Measurements from ENCODE around the gene PRR7.

The PRR7 gene

GRCh38 chr5:177475563-177476427, 29.2 kb downstream of the PRR7 start (continued):
- TF ChIP-seq BCL11B (tag by site-specific recombination; IDR thresholded peaks at IDR 0.05; ENCODE audit: low read depth), result peak; percentile 19; the same call in 1 of the 2 replicates
- no peak for TF ChIP-seq KLF9 (tag by site-specific recombination; IDR thresholded peaks at IDR 0.05; ENCODE audit: low read depth)
- peak; percentile 92 for TF ChIP-seq ZFHX2 (tag by site-specific recombination; conservative IDR thresholded peaks at IDR 0.05)
- TF ChIP-seq EGR2 (tag by site-specific recombination; IDR thresholded peaks at IDR 0.05; ENCODE audit: low read depth), result peak; percentile 91
- no peak for TF ChIP-seq ZNF664 (tag by site-specific recombination; IDR thresholded peaks at IDR 0.05)
- TF ChIP-seq PRDM2 (tag by site-specific recombination; IDR thresholded peaks at IDR 0.05; ENCODE audit: borderline replicate concordance), result no peak

GRCh38 chr5:177476531-177477233, 30.1 kb downstream of the PRR7 start:
- Histone ChIP-seq H3K36me3 (ENCODE audit: control insufficient read depth in 2 of 2, insufficient read depth in 1 of 2, low read length in 2 of 2) (peaks cover 0 to 11% of the 10 kb centered on the region in 2 experiments; a peak in 1 of 3 replicates), H3K4me3 (ENCODE audit: low read depth, low read length) (no peak overlapping the region), H3K4me1 (ENCODE audit: control insufficient read depth, insufficient read depth, low read length) (peaks cover 4% of the 10 kb centered on the region), H3K9me3 (ENCODE audit: control insufficient read depth, insufficient read depth, low read depth, low read length) (no peaks in the 10 kb centered on the region), H3K27ac (ENCODE audit: extremely low read depth, low read depth, low read length) (no peak overlapping the region)
- TF ChIP-seq KLF1 (tag by site-specific recombination; IDR thresholded peaks at IDR 0.05) (0 out of 2 replicates have a peak, but pooled peaks have one; percentile 6), GLI4 (tag by site-specific recombination; IDR thresholded peaks at IDR 0.05) (no peak), ZNF768 (tag by site-specific recombination; IDR thresholded peaks at IDR 0.05) (peak; percentile 68; the same call in 1 of the 2 replicates), ZNF600 (tag by site-specific recombination; IDR thresholded peaks at IDR 0.05) (no peak), PBX3 (CRISPR knock-in tag; IDR thresholded peaks at IDR 0.05) (no peak), ZNF521 (tag by site-specific recombination; IDR thresholded peaks at IDR 0.05) (no peak)
- CTCF ChIA-PET, result interaction anchor here (0.6 to 2.8 kb wide), 11 partner anchors 8 to 158 kb away, joined by 3 to 11 read pairs (median 4); no protein-coding TSS in a partner anchor
- POLR2A ChIA-PET, result interaction anchor here (0.8 to 8.1 kb wide), 6 partner anchors 9 to 74 kb away, joined by 3 to 106 read pairs (median 4); partner anchors contain the start of genes GRK6 and PDLIM7
